ENCODE data around the gene PRKCSH.

- TF ChIP-seq EZH2 (IDR thresholded peaks at IDR 0.05; ENCODE audit: borderline replicate concordance, low read length) (no peak), CTCF (IDR thresholded peaks at IDR 0.05; ENCODE audit: low read length) (no peak)
Observed at GRCh38 chr19:11473725-11474124, 38.3 kb downstream of the PRKCSH start.
